ENCODE results near the gene PCLO. TPM values are rescaled to one million over a fixed set of nuclear protein-coding genes. Genes with fewer than 3 reads are reported as not detected.

The PCLO gene
- polyA plus RNA-seq, 3 donors = not detected

DNA sequence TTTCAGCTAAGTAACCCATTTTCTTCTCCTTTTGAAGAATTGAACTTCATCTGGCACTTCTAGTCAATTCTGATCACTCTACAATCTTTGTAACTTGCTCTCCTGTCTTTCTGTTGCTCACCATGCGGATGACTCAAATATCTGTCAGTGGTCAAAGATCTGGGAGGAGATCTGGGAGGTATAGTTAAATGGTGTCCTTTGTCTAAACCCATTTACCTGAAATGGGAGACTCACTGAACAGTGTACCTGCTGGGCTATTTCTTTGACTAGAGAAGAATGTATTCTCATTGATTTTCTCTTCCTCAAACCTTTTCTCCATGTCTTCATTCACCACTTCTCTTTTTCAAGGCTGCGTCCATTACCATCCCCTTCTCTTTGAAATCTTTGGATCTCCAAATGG, 42.0 kb upstream of the PCLO start:
- H3K27ac Mint-ChIP-seq = no peak overlapping the region
- Histone ChIP-seq H3K4me3 (replicated peaks in 1 of 3; ENCODE audit: low read depth in 2 of 3, low read length in 3 of 3) (no peak overlapping the region), H4K20me1 (ENCODE audit: insufficient read depth, low read length) (no peaks in the 10 kb centered on the region), H2AFZ (ENCODE audit: insufficient read depth, low read depth, low read length, poor library complexity, severe bottlenecking) (no peak overlapping the region), H3K36me3 (replicated peaks in 1 of 2; ENCODE audit: control insufficient read depth in 1 of 2, insufficient read depth in 2 of 2, low read length in 2 of 2) (no peaks in the 10 kb centered on the region), H3K9ac (ENCODE audit: insufficient read depth, low read length, poor library complexity, severe bottlenecking) (no peak overlapping the region), H3K9me3 (replicated peaks in 1 of 2; ENCODE audit: control insufficient read depth in 1 of 2, insufficient read depth in 1 of 2, low read length in 2 of 2) (no peaks in the 10 kb centered on the region), H3K4me1 (ENCODE audit: control insufficient read depth in 1 of 2, insufficient read depth in 2 of 2, low read length in 2 of 2) (no peaks in the 10 kb centered on the region), H3K4me2 (replicated peaks; ENCODE audit: extremely low read depth, low read length, poor library complexity, severe bottlenecking) (no peak overlapping the region), H3K27me3 (ENCODE audit: control insufficient read depth in 2 of 2, insufficient read depth in 2 of 2, low read length in 2 of 2) (no peaks in the 10 kb centered on the region), H3K79me2 (ENCODE audit: insufficient read depth, low read length) (no peaks in the 10 kb centered on the region), H3K27ac (ENCODE audit: low read depth in 1 of 2, low read length in 2 of 2) (no peak overlapping the region)
- no CpG with 5 or more reads among the region's 2 CpGs for WGBS (ENCODE audit: insufficient coverage)
- no peak overlapping the region for H3K4me3 Mint-ChIP-seq
- no peaks in the 10 kb centered on the region for H3K4me1 Mint-ChIP-seq
- no peaks in the 10 kb centered on the region for H3K27me3 Mint-ChIP-seq (ENCODE audit: low read depth in 3 of 3)
- TF ChIP-seq, protein P1, sequence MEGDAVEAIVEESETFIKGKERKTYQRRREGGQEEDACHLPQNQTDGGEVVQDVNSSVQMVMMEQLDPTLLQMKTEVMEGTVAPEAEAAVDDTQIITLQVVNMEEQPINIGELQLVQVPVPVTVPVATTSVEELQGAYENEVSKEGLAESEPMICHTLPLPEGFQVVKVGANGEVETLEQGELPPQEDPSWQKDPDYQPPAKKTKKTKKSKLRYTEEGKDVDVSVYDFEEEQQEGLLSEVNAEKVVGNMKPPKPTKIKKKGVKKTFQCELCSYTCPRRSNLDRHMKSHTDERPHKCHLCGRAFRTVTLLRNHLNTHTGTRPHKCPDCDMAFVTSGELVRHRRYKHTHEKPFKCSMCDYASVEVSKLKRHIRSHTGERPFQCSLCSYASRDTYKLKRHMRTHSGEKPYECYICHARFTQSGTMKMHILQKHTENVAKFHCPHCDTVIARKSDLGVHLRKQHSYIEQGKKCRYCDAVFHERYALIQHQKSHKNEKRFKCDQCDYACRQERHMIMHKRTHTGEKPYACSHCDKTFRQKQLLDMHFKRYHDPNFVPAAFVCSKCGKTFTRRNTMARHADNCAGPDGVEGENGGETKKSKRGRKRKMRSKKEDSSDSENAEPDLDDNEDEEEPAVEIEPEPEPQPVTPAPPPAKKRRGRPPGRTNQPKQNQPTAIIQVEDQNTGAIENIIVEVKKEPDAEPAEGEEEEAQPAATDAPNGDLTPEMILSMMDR (IDR thresholded peaks at IDR 0.05) = no peak
- H3K9me3 Mint-ChIP-seq = no peaks in the 10 kb centered on the region
- H3K36me3 Mint-ChIP-seq = no peaks in the 10 kb centered on the region
- DNase-seq = no peak
- intact Hi-C loops (cut with micrococcal nuclease) = no loop called here

DNA sequence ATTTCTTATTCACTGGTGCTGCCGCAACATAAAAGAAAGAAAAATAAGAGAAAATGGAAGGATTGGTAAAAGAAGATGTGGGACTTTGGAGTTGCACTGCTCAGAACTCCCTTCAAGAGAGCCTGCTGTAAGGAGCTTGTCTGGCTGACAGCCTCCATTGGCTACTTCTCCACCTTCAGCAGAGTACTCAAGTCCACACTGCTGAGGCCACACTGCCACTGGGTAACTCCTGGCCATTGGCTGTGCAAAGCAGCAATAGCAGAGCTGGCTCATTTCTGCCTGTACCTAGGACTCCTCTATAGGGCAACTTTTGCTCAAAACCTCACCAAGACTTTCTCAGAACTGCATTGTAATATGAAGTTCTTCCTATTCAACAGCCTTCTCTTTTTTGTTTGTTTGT, 38.7 kb upstream of the PCLO start:
- WGBS (ENCODE audit: insufficient coverage) = no CpG with 5 or more reads among the region's 1 CpG
- no peaks in the 10 kb centered on the region for H3K9me3 Mint-ChIP-seq

More for the DNA sequence above, 38.7 kb upstream of the PCLO start:
- H3K36me3 ChIP-seq (replicated peaks in 1 of 2; ENCODE audit: control insufficient read depth in 1 of 2, insufficient read depth in 2 of 2, low read length in 2 of 2) = no peaks in the 10 kb centered on the region
- TF ChIP-seq, protein P1 (IDR thresholded peaks at IDR 0.05) = no peak
- no peak overlapping the region for H2AFZ ChIP-seq (ENCODE audit: insufficient read depth, low read depth, low read length, poor library complexity, severe bottlenecking)
- H3K4me3 ChIP-seq (replicated peaks in 1 of 3; ENCODE audit: low read depth in 2 of 3, low read length in 3 of 3) = no peak overlapping the region
- no peaks in the 10 kb centered on the region for H3K79me2 ChIP-seq (ENCODE audit: insufficient read depth, low read length)
- no peaks in the 10 kb centered on the region for H3K4me1 ChIP-seq (ENCODE audit: control insufficient read depth in 1 of 2, insufficient read depth in 2 of 2, low read length in 2 of 2)
- no peak overlapping the region for H3K9ac ChIP-seq (ENCODE audit: insufficient read depth, low read length, poor library complexity, severe bottlenecking)
- no peaks in the 10 kb centered on the region for H3K4me1 Mint-ChIP-seq
- intact Hi-C loops (cut with micrococcal nuclease) = no loop called here
- no peaks in the 10 kb centered on the region for H4K20me1 ChIP-seq (ENCODE audit: insufficient read depth, low read length)
- H3K4me3 Mint-ChIP-seq = no peak overlapping the region
- H3K9me3 ChIP-seq (replicated peaks in 1 of 2; ENCODE audit: control insufficient read depth in 1 of 2, insufficient read depth in 1 of 2, low read length in 2 of 2) = no peaks in the 10 kb centered on the region
- H3K4me2 ChIP-seq (replicated peaks; ENCODE audit: extremely low read depth, low read length, poor library complexity, severe bottlenecking) = no peak overlapping the region
- H3K27me3 ChIP-seq (ENCODE audit: control insufficient read depth in 2 of 2, insufficient read depth in 2 of 2, low read length in 2 of 2) = no peaks in the 10 kb centered on the region
- H3K27ac Mint-ChIP-seq = no peak overlapping the region
- H3K36me3 Mint-ChIP-seq = no peaks in the 10 kb centered on the region
- no peaks in the 10 kb centered on the region for H3K27me3 Mint-ChIP-seq (ENCODE audit: low read depth in 3 of 3)
- no peak for DNase-seq
- no peak overlapping the region for H3K27ac ChIP-seq (ENCODE audit: low read depth in 1 of 2, low read length in 2 of 2)
